Measurements from ENCODE around the gene CCDC149. TPM values are rescaled to one million over a fixed set of nuclear protein-coding genes. Genes with fewer than 3 reads are reported as not detected.

The CCDC149 gene
- 6.1 and 8.6 TPM in 2 replicates for total RNA-seq

DNA sequence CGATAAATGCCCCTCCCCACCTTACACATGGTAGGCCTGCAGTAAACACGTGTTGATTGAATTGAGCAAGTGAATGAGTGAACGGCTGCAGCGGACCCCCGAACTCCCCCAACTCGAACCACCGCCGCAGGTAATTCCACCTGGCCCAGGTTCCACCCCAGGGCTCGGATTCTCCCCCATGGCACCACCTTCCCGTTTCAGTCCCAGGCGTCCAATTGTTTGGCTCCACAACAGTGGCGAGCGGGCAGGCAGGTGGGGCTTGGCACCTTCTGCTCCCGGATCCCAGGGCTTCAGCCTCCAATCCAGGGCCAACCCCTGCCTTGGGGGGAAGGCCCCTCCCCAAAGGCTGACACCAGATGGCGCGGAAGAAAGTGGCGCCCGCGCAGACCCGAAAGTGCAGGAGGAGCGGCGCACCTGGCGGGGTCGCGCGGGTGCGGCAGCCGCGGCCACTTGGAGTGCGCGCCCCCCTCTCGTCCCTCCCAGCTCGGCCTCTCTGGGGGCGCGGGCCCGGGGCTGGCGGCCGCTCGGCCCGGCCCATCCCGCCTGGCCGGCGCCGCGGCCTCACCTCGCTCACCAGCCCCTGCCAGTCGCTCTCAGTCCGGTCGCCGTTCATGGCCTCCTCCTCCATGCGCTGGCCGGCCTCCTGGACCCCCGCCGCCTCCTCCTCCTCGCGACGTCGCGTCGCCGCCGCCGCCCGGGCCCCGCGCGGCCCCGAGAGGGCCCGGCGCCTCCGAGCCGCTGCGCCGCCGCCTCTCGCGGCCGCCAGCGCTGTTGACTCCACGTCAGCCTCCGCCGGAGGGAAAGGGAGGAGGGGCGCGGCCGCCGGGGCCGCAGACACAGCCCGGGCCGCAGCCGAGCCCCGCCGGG is at the start of gene CCDC149:
Gene CCDC149, minus strand, starts transcription at position 791 of the 867 bp plus-strand sequence. Its CDS starts 178 bp downstream, at position 613.
- TF ChIP-seq CTCF (IDR thresholded peaks at IDR 0.05; ENCODE audit: insufficient read depth, low read depth, low read length) = no peak
- DNase-seq (ENCODE audit: low read depth) = peak; percentile 58
- H3K4me3 ChIP-seq (ENCODE audit: low read depth, low read length) = peak within 1 kb of the TSS; percentile 65

DNA sequence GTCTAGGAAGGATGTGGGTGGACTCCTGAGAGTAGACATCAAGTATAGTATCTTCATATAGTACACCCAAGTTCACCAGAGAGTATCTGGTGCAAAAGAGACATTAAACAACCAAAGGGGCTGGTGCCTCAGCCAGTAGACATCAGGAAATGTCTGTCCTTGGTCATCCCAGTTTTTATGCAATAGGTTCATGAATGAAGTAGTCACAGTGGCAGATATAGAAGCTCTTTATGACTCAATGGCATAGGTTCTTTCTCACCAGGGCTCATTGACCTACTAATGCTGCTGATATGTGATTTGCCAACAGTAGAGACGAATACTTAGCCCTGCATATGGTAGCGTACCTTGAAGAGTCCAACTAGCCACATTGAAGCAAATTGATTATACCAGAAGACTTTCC is 45.0 kb upstream of the CCDC149 start:
- TF ChIP-seq CTCF (IDR thresholded peaks at IDR 0.05; ENCODE audit: insufficient read depth, low read depth, low read length) = no peak
- no peak for DNase-seq (ENCODE audit: low read depth)
- H3K4me3 ChIP-seq (ENCODE audit: low read depth, low read length) = no peak overlapping the region

- TF ChIP-seq CTCF (IDR thresholded peaks at IDR 0.05; ENCODE audit: insufficient read depth, low read depth, low read length) = no peak
- no peak overlapping the region for H3K4me3 ChIP-seq (ENCODE audit: low read depth, low read length)
- DNase-seq (ENCODE audit: low read depth) = no peak
These were observed 43.9 kb upstream of the CCDC149 start for GRCh38 chr4:24956763-24957162.

DNA sequence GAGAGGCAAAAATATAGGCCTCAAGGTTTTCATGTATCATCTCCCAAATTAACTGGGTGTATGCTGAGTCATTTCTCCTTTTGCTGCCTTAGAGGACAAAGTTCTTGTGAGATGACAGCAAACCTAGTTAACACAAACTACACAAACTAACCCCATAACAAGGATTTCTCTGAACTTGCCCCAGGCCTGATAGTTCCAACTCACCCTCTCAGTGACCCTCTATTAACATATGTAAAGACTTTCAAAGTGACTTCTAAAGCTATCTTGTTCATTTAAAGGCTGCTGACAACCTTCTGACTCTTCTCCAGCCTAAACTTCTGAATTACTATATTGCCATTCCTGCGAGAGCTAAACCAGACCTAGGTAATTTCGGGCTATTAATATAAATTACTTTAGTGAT is 43.2 kb upstream of the CCDC149 start:
- H3K4me3 ChIP-seq (ENCODE audit: low read depth, low read length) = no peak overlapping the region
- TF ChIP-seq CTCF (IDR thresholded peaks at IDR 0.05; ENCODE audit: insufficient read depth, low read depth, low read length) = no peak
- no peak for DNase-seq (ENCODE audit: low read depth)

DNA sequence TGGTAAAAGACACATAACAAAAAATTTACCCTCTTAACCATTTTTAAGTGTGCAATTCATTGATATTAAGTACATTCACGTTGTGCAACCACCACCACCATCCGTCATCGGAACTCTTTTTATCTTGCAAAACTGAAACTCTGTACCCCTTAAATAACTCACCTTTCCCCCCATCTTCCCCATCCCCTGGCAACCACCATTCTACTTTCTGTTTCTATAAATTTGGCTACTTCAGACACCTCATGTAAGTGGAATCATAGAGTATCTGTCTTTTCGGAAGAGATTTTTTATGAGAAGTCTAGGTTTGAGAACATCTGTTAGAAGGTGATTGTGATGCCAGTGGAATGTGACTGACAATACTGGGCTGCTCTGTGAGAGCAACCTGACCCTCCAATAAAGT is 39.8 kb upstream of the CCDC149 start:
- H3K4me3 ChIP-seq (ENCODE audit: low read depth, low read length) = no peak overlapping the region
- TF ChIP-seq CTCF (IDR thresholded peaks at IDR 0.05; ENCODE audit: insufficient read depth, low read depth, low read length) = no peak
- no peak for DNase-seq (ENCODE audit: low read depth)

DNA sequence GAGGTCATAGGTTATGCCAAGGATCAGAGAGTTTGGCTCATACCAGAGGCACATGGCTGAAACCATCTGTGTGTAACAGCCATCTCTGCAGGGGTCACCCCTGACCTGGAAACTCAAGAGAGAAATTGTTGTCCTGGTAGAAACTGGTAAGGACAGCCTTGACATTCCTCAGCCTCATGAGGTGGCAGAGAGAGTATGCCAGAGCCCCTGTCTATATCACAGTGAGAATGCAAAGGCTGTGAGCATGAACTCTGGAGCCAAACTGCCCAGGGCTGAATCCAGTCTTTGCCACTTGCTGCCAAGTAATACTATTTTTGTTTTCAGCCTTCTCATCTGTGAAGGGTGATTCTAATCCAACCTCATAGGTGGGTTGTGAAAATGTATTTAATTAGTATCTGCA is 37.1 kb upstream of the CCDC149 start:
- DNase-seq (ENCODE audit: low read depth) = no peak
- TF ChIP-seq CTCF (IDR thresholded peaks at IDR 0.05; ENCODE audit: insufficient read depth, low read depth, low read length) = no peak
- H3K4me3 ChIP-seq (ENCODE audit: low read depth, low read length) = no peak overlapping the region

All from fibroblast of villous mesenchyme (primary cell).